Kidney epithelial cell (primary cell): Measurements from ENCODE around the gene KATNAL1. TPM values are rescaled to one million over a fixed set of nuclear protein-coding genes. Genes with fewer than 3 reads are reported as not detected.

ENCODE experiments used
- DNase-seq: peaks from one replicate; pipeline ENCODE4 v3.0.0-alpha.2; 2010; ENCODE audit warnings: low read depth
- H3K27me3 ChIP-seq: 2 replicates; pipeline ENCODE4 v1.6.0; 2011; ENCODE audit warnings: low read length; ENCODE audit not compliant: control insufficient read depth, insufficient read depth
- H3K36me3 ChIP-seq: 2 replicates; pipeline ENCODE4 v1.5.1; 2011; ENCODE audit warnings: low read length; ENCODE audit not compliant: control insufficient read depth, insufficient read depth
- H3K4me3 ChIP-seq: 2 replicates; pipeline ENCODE4 v1.5.1; 2011; ENCODE audit warnings: low read depth, mild to moderate bottlenecking, control low read depth, low read length
- total RNA-seq: library from RNA; depleted of rRNA; stranded (reverse); fragments of >200 nt; gene quantifications from 2 replicates; pipeline ENCODE4 v1.2.3, GENCODE V29; 2015
- TF ChIP-seq, protein P1 (sequence below): IDR thresholded peaks from 2 replicates; pipeline ENCODE4 v1.5.1; 2011; ENCODE audit warnings: mild to moderate bottlenecking, moderate library complexity, low read length, control low read depth, inconsistent platforms; ENCODE audit not compliant: insufficient read depth, poor library complexity, severe bottlenecking

KATNAL1 gene
- total RNA-seq, 1 donor from 2014 or later, result 13.3 TPM

GRCh38 chr13:30300596-30300995 lies 6.8 kb downstream of the KATNAL1 start:
- TF ChIP-seq, protein P1, sequence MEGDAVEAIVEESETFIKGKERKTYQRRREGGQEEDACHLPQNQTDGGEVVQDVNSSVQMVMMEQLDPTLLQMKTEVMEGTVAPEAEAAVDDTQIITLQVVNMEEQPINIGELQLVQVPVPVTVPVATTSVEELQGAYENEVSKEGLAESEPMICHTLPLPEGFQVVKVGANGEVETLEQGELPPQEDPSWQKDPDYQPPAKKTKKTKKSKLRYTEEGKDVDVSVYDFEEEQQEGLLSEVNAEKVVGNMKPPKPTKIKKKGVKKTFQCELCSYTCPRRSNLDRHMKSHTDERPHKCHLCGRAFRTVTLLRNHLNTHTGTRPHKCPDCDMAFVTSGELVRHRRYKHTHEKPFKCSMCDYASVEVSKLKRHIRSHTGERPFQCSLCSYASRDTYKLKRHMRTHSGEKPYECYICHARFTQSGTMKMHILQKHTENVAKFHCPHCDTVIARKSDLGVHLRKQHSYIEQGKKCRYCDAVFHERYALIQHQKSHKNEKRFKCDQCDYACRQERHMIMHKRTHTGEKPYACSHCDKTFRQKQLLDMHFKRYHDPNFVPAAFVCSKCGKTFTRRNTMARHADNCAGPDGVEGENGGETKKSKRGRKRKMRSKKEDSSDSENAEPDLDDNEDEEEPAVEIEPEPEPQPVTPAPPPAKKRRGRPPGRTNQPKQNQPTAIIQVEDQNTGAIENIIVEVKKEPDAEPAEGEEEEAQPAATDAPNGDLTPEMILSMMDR, result no peak

GRCh38 chr13:30299786-30300185 lies 7.6 kb downstream of the KATNAL1 start:
- Histone ChIP-seq H3K4me3 (no peak overlapping the region), H3K27me3 (no peaks in the 10 kb centered on the region), H3K36me3 (no peaks in the 10 kb centered on the region)
- DNase-seq, result no peak
- TF ChIP-seq, protein P1, result no peak

More at GRCh38 chr13:30300596-30300995, 6.8 kb downstream of the KATNAL1 start:
- H3K36me3 ChIP-seq, result no peaks in the 10 kb centered on the region
- H3K27me3 ChIP-seq, result no peaks in the 10 kb centered on the region
- no peak overlapping the region for H3K4me3 ChIP-seq
- DNase-seq, result no peak

DNA sequence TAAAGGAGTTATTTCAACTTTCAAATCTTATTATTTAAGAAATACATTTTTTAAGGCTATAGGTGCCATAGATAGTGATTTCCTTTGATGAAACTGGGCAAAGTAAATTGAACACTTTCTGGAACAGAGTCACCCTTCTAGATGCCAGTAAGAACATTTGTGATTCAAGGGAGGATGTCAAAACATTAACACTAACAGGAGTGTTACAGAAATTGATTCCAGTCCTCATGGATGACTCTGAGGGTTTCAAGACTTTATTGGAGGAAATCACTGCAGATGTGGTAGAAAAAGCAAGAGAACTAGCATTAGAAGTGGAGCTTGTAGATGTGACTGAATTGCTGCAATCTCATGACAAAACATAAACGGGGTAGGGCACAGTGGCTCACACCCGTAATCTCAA lies 12.2 kb downstream of the KATNAL1 start:
- Histone ChIP-seq H3K4me3 (no peak overlapping the region), H3K27me3 (no peaks in the 10 kb centered on the region), H3K36me3 (no peaks in the 10 kb centered on the region)
- TF ChIP-seq, protein P1, result no peak
- no peak for DNase-seq

GRCh38 chr13:30294004-30294403 lies 13.3 kb downstream of the KATNAL1 start:
- no peaks in the 10 kb centered on the region for H3K36me3 ChIP-seq
- no peaks in the 10 kb centered on the region for H3K27me3 ChIP-seq
- DNase-seq, result no peak
- TF ChIP-seq, protein P1, result no peak
- no peak overlapping the region for H3K4me3 ChIP-seq

GRCh38 chr13:30292325-30292724 lies 15.0 kb downstream of the KATNAL1 start:
- TF ChIP-seq, protein P1, result no peak
- Histone ChIP-seq H3K4me3 (no peak overlapping the region), H3K36me3 (no peaks in the 10 kb centered on the region), H3K27me3 (no peaks in the 10 kb centered on the region)
- no peak for DNase-seq

DNA sequence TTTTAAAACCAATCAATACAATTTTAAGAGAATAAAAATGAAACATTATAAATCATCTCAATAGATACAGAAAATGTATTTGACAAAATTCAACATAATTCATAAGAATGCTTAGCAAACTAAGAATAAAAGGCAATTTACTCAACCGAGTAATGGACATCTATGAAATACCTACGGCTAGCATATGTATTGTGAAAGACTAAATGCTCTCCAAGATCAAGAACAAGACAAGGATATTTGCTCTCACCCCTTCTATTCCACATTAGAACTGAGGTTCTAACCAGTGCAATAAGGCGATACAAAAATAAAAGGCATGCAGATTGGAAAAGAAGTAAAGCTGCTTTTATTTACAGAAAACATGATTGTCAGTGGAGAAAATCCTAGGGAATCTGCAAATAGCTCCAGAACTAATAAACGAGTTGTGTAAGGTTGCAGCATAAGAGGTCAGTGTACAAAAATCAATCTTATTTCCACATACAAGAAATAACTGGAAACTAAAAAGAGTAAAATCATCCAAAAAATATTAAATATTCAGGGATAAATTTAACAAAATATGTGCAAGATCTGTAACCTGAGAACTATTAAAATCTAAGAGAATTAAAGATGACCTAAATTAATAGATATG lies 16.4 kb downstream of the KATNAL1 start:
- DNase-seq, result no peak
- TF ChIP-seq, protein P1, result no peak
- Histone ChIP-seq H3K4me3 (no peak overlapping the region), H3K36me3 (no peaks in the 10 kb centered on the region), H3K27me3 (no peaks in the 10 kb centered on the region)
